ENCODE measurements around the gene GABRA4.

GABRA4 gene
- 0 reads per million in 2 donors for total RNA-seq

- DNase-seq, result no peak
Observed at GRCh38 chr4:46993075-46994006, at the start of gene GABRA4. TSS of gene GABRA4 (minus strand) at chr4:46993581. CDS start at chr4:46993424, 157 bp downstream.

GRCh38 chr4:47040828-47041227, 47.4 kb upstream of the GABRA4 start:
- DNase-seq, result no peak

GRCh38 chr4:47038263-47038662, 44.9 kb upstream of the GABRA4 start:
- DNase-seq, result no peak

- DNase-seq, result no peak
Observed at GRCh38 chr4:47032405-47033106, 39.2 kb upstream of the GABRA4 start.

GRCh38 chr4:47031751-47032404, 38.5 kb upstream of the GABRA4 start:
- DNase-seq, result no peak

- no peak for DNase-seq
Observed at GRCh38 chr4:47031011-47031678, 37.8 kb upstream of the GABRA4 start, which contains the start of gene GABRB1. TSS of gene GABRB1 (plus strand) at chr4:47031567.

- no peak for DNase-seq
Observed at GRCh38 chr4:47017494-47017893, 24.1 kb upstream of the GABRA4 start.

- DNase-seq, result no peak
Observed at GRCh38 chr4:47017081-47017480, 23.7 kb upstream of the GABRA4 start.

- DNase-seq, result no peak
Observed at GRCh38 chr4:47013373-47013772, 20.0 kb upstream of the GABRA4 start.

- no peak for DNase-seq
Observed at GRCh38 chr4:47012676-47013075, 19.3 kb upstream of the GABRA4 start.

- no peak for DNase-seq
Observed at GRCh38 chr4:47010912-47011446, 17.6 kb upstream of the GABRA4 start.

GRCh38 chr4:47010347-47010911, 17.0 kb upstream of the GABRA4 start:
- DNase-seq, result no peak

- DNase-seq, result no peak
Observed at GRCh38 chr4:47002580-47002979, 9.2 kb upstream of the GABRA4 start.

GRCh38 chr4:47000406-47000805, 7.0 kb upstream of the GABRA4 start:
- no peak for DNase-seq

GRCh38 chr4:46999566-46999965, 6.2 kb upstream of the GABRA4 start:
- DNase-seq, result no peak

- DNase-seq, result no peak
Observed at GRCh38 chr4:46994007-46994405, 625 bp upstream of the GABRA4 start.

- no peak for DNase-seq
Observed at GRCh38 chr4:46992338-46992737, 1.0 kb downstream of the GABRA4 start.

GRCh38 chr4:46986922-46987638, 6.3 kb downstream of the GABRA4 start:
- DNase-seq, result no peak

- no peak for DNase-seq
Observed at GRCh38 chr4:46984781-46985180, 8.6 kb downstream of the GABRA4 start.

- no peak for DNase-seq
Observed at GRCh38 chr4:46980851-46981250, 12.5 kb downstream of the GABRA4 start.

GRCh38 chr4:46979726-46980125, 13.7 kb downstream of the GABRA4 start:
- no peak for DNase-seq

Measured in activated gamma-delta T cell (primary cell).